Neural cell (in vitro differentiated cells): ENCODE results near the gene FSTL3. TPM values are rescaled to one million over a fixed set of nuclear protein-coding genes. Genes with fewer than 3 reads are reported as not detected.

Source experiments
- H2AFZ ChIP-seq: fragments of 200-600, 300-800 bp; sonication (generic), shearing (Covaris generic); 2 replicates; pipeline ENCODE4 v1.6.0; 2014; ENCODE audit warnings: low read depth, mild to moderate bottlenecking, antibody characterized with exemption, low read length, moderate library complexity
- H3F3A ChIP-seq: fragments of 200-600 bp; shearing (Covaris generic); 2 replicates; pipeline ENCODE4 v1.6.1; 2016; ENCODE audit warnings: mild to moderate bottlenecking, moderate library complexity, mixed read lengths, antibody characterized with exemption, low read length; ENCODE audit not compliant: insufficient read depth, poor library complexity, severe bottlenecking
- H3K27ac ChIP-seq: fragments of 200-600, 300-800 bp; sonication (generic), shearing (Covaris generic); 2 replicates; pipeline ENCODE4 v1.5.1; 2014; ENCODE audit warnings: mild to moderate bottlenecking, low read length, moderate library complexity
- H3K27me3 ChIP-seq: fragments of 300-800, 200-600 bp; sonication (generic), shearing (Covaris generic); 2 replicates; pipeline ENCODE4 v1.6.0; 2014; ENCODE audit warnings: mild to moderate bottlenecking, low read depth, low read length, moderate library complexity; ENCODE audit not compliant: insufficient read depth
- H3K36me3 ChIP-seq: fragments of 300-800, 200-600 bp; sonication (generic), shearing (Covaris generic); 2 replicates; pipeline ENCODE4 v1.5.1; 2014; ENCODE audit warnings: mild to moderate bottlenecking, antibody characterized with exemption, low read length, moderate library complexity; ENCODE audit not compliant: insufficient read depth
- H3K4me2 ChIP-seq: fragments of 300-800, 200-600 bp; sonication (generic), shearing (Covaris generic); 2 replicates; pipeline ENCODE4 v1.6.0; 2014; ENCODE audit warnings: mild to moderate bottlenecking, low read length
- H3K4me3 ChIP-seq: fragments of 300-800, 200-600 bp; sonication (generic), shearing (Covaris generic); 2 replicates; pipeline ENCODE4 v1.5.1; 2014; ENCODE audit warnings: mild to moderate bottlenecking, low read length, moderate library complexity
- H3K79me2 ChIP-seq: fragments of 200-600 bp; shearing (Covaris generic); replicated peaks from 2 replicates; pipeline ENCODE4 v1.6.0; 2014; ENCODE audit warnings: mild to moderate bottlenecking, low read length, moderate library complexity; ENCODE audit not compliant: insufficient read depth
- H3K9ac ChIP-seq: fragments of 300-800, 200-600 bp; sonication (generic), shearing (Covaris generic); 2 replicates; pipeline ENCODE4 v1.6.1; 2016; ENCODE audit warnings: mild to moderate bottlenecking, low read length, mixed read lengths
- H3K9me2 ChIP-seq: fragments of 200-600 bp; shearing (Covaris generic); 2 replicates; pipeline ENCODE4 v1.6.1; 2016; ENCODE audit warnings: mild to moderate bottlenecking, low read length, mixed read lengths; ENCODE audit not compliant: insufficient read depth
- H3K9me3 ChIP-seq: fragments of 200-600, 300-800 bp; sonication (generic), shearing (Covaris generic); 2 replicates; pipeline ENCODE4 v1.6.1; 2016; ENCODE audit warnings: mild to moderate bottlenecking, mixed run types, low read length, moderate library complexity, mixed read lengths
- H4K20me1 ChIP-seq: fragments of 200-600 bp; shearing (Covaris generic); 2 replicates; pipeline ENCODE4 v1.6.1; 2016; ENCODE audit warnings: mild to moderate bottlenecking, mixed run types; ENCODE audit not compliant: insufficient read depth
- EP300 ChIP-seq: fragments of 450-650 bp; conservative IDR thresholded peaks from 2 replicates; pipeline ENCODE4 v1.6.1; 2014; ENCODE audit warnings: antibody characterized with exemption, mild to moderate bottlenecking, moderate library complexity; ENCODE audit not compliant: poor library complexity, severe bottlenecking
- EZH2 ChIP-seq: fragments of 200-600, 300-800 bp; shearing (Covaris generic), sonication (generic); IDR thresholded peaks from 2 replicates; pipeline ENCODE4 v1.6.1; 2014; ENCODE audit warnings: antibody characterized with exemption, low read length, borderline replicate concordance, mild to moderate bottlenecking; ENCODE audit not compliant: insufficient read depth, poor library complexity, severe bottlenecking
- MXI1 ChIP-seq: fragments of 450-650 bp; conservative IDR thresholded peaks from 2 replicates; pipeline ENCODE4 v1.6.1; 2014; ENCODE audit warnings: antibody characterized with exemption, mild to moderate bottlenecking; ENCODE audit not compliant: poor library complexity, severe bottlenecking
- POLR2AphosphoS5 ChIP-seq: IDR thresholded peaks from 2 replicates; pipeline ENCODE4 v1.6.1; 2012
- RAD21 ChIP-seq: fragments of 450-650 bp; conservative IDR thresholded peaks from 2 replicates; pipeline ENCODE4 v1.6.1; 2014; ENCODE audit warnings: antibody characterized with exemption, mild to moderate bottlenecking, moderate library complexity
- REST ChIP-seq: IDR thresholded peaks from 2 replicates; pipeline ENCODE4 v1.6.1; 2012; ENCODE audit warnings: borderline replicate concordance
- SMC3 ChIP-seq: fragments of 450-650 bp; conservative IDR thresholded peaks from 2 replicates; pipeline ENCODE4 v1.6.1; 2014; ENCODE audit warnings: antibody characterized with exemption, mild to moderate bottlenecking, moderate library complexity; ENCODE audit not compliant: poor library complexity
- TAF1 ChIP-seq: IDR thresholded peaks from 2 replicates; pipeline ENCODE4 v1.6.1; 2012; ENCODE audit warnings: low read depth
- polyA plus RNA-seq: library from polyadenylated mRNA; depleted of rRNA; stranded (reverse); fragments of >200 nt; gene quantifications from 2 replicates; pipeline ENCODE4 v1.2.3, GENCODE V29; 2014
- TF ChIP-seq, protein P1 (sequence below): fragments of 450-650 bp; IDR thresholded peaks from 2 replicates; pipeline ENCODE4 v1.5.1; 2014; ENCODE audit warnings: antibody characterized with exemption, mild to moderate bottlenecking, moderate library complexity; ENCODE audit not compliant: poor library complexity, severe bottlenecking

The FSTL3 gene
- polyA plus RNA-seq, 1 donor from 2014 or later = 3.1 TPM

GRCh38 chr19:662962-663681 is 13.1 kb upstream of the FSTL3 start, which contains the start of gene RNF126:
Gene RNF126, minus strand, starts transcription at chr19:663214. Its CDS starts 93 bp downstream, at chr19:663121.
- Histone ChIP-seq H3K27me3 (no peaks in the 10 kb centered on the region), H3K79me2 (peaks cover 38% of the 10 kb centered on the region), H3K27ac (peak within 1 kb of the TSS; percentile 74), H2AFZ (peak within 1 kb of the TSS; percentile 30), H4K20me1 (peaks cover 11% of the 10 kb centered on the region), H3K9ac (peak within 1 kb of the TSS; percentile 82), H3K9me3 (no peaks in the 10 kb centered on the region), H3K36me3 (no peaks in the 10 kb centered on the region), H3K4me3 (peak within 1 kb of the TSS; percentile 91), H3K9me2 (no peaks in the 10 kb centered on the region), H3K4me2 (peak within 1 kb of the TSS; percentile 65), H3F3A (no peaks in the 10 kb centered on the region)
- TF ChIP-seq EP300 = peak; percentile 39
- no peak for TF ChIP-seq EZH2
- peak; percentile 84 for TF ChIP-seq MXI1
- TF ChIP-seq, protein P1, sequence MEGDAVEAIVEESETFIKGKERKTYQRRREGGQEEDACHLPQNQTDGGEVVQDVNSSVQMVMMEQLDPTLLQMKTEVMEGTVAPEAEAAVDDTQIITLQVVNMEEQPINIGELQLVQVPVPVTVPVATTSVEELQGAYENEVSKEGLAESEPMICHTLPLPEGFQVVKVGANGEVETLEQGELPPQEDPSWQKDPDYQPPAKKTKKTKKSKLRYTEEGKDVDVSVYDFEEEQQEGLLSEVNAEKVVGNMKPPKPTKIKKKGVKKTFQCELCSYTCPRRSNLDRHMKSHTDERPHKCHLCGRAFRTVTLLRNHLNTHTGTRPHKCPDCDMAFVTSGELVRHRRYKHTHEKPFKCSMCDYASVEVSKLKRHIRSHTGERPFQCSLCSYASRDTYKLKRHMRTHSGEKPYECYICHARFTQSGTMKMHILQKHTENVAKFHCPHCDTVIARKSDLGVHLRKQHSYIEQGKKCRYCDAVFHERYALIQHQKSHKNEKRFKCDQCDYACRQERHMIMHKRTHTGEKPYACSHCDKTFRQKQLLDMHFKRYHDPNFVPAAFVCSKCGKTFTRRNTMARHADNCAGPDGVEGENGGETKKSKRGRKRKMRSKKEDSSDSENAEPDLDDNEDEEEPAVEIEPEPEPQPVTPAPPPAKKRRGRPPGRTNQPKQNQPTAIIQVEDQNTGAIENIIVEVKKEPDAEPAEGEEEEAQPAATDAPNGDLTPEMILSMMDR = no peak
- no peak for TF ChIP-seq REST
- TF ChIP-seq RAD21 = no peak
- TF ChIP-seq POLR2AphosphoS5 = peak; percentile 72
- no peak for TF ChIP-seq TAF1
- TF ChIP-seq SMC3 = no peak

GRCh38 chr19:663682-664117 is 12.5 kb upstream of the FSTL3 start:
- Histone ChIP-seq H3K4me2 (no peak overlapping the region), H3K79me2 (peaks cover 34% of the 10 kb centered on the region), H3K27ac (peak overlapping the region; percentile 74), H3K27me3 (no peaks in the 10 kb centered on the region), H3K4me3 (peak overlapping the region; percentile 61), H2AFZ (peak overlapping the region; percentile 30), H3K36me3 (no peaks in the 10 kb centered on the region), H3K9me3 (no peaks in the 10 kb centered on the region), H4K20me1 (peaks cover 11% of the 10 kb centered on the region), H3F3A (no peaks in the 10 kb centered on the region), H3K9me2 (no peaks in the 10 kb centered on the region), H3K9ac (peak overlapping the region; percentile 54)
- TF ChIP-seq, protein P1 = no peak
- TF ChIP-seq SMC3 (no peak), EP300 (no peak), EZH2 (no peak), TAF1 (no peak), MXI1 (no peak), POLR2AphosphoS5 (no peak)
